Activated CD8-positive, alpha-beta T cell treated with anti-CD3 and anti-CD28 coated beads for 36 hours (primary cell): Measurements from ENCODE around the gene CSNK2A2. TPM values are rescaled to one million over a fixed set of nuclear protein-coding genes. Genes with fewer than 3 reads are reported as not detected.

Source experiments
- ATAC-seq: fragments of 200-7000 bp; cut with Tn5 transposase; one replicate; pipeline ENCODE4 v1.10.0; 2021; ENCODE audit warnings: mild to moderate bottlenecking, moderate library complexity
- CTCF ChIA-PET: fragments of 350-600 bp; sonication (Branson Sonifier 250); formaldehyde crosslinking; loops from one replicate; lab custom pipeline; 2021; ENCODE audit warnings: antibody characterized with exemption; lab: Charles Lee
- POLR2A ChIA-PET: fragments of 350-600 bp; sonication (Branson Sonifier 250); formaldehyde crosslinking; loops from one replicate; lab custom pipeline; 2021; ENCODE audit warnings: antibody characterized with exemption; lab: Charles Lee
- DNase-seq: peaks from one replicate; pipeline ENCODE4 v3.0.0-alpha.2; 2020
- H3K27ac Mint-ChIP-seq: one replicate; pipeline ENCODE4 v1.8.0; 2021; ENCODE audit warnings: mild to moderate bottlenecking, mixed read lengths
- H3K27me3 Mint-ChIP-seq: one replicate; pipeline ENCODE4 v1.8.0; 2021; ENCODE audit warnings: mixed read lengths
- H3K36me3 Mint-ChIP-seq: one replicate; pipeline ENCODE4 v1.8.0; 2021; ENCODE audit warnings: low read depth, mixed read lengths
- H3K4me1 Mint-ChIP-seq: one replicate; pipeline ENCODE4 v1.8.0; 2021; ENCODE audit warnings: low read depth, mixed read lengths
- H3K4me3 Mint-ChIP-seq: one replicate; pipeline ENCODE4 v1.8.0; 2021; ENCODE audit warnings: mild to moderate bottlenecking, moderate library complexity, mixed read lengths
- H3K9me3 Mint-ChIP-seq: one replicate; pipeline ENCODE4 v1.8.0; 2021; ENCODE audit warnings: mixed read lengths
- CTCF ChIP-seq: fragments of 200-600 bp; IDR thresholded peaks from one replicate; pipeline ENCODE4 v1.8.0; 2022; ENCODE audit warnings: antibody characterized with exemption, mild to moderate bottlenecking
- intact Hi-C: fragments of 100-400 bp; cut with micrococcal nuclease; formaldehyde crosslinking; loops from one replicate; pipeline ENCODE4 v1.10.0; 2022
- total RNA-seq, 2 experiments: library from RNA; stranded (reverse); gene quantifications; one replicate each; pipeline ENCODE4 v1.2.3, GENCODE V29; 2021

Gene CSNK2A2
- total RNA-seq, 2 experiments from 2014 or later = 97.5 to 99.0 TPM

GRCh38 chr16:58212824-58213655, 15.1 kb upstream of the CSNK2A2 start:
- Mint-ChIP-seq H3K9me3 (peaks cover 2% of the 10 kb centered on the region), H3K36me3 (no peaks in the 10 kb centered on the region), H3K4me1 (no peaks in the 10 kb centered on the region), H3K27me3 (peaks cover 22% of the 10 kb centered on the region), H3K27ac (no peak overlapping the region), H3K4me3 (no peak overlapping the region)
- intact Hi-C loops = no loop called here
- CTCF ChIA-PET = no interaction called here
- no peak for TF ChIP-seq CTCF
- DNase-seq (no peak), ATAC-seq (no peak)
- POLR2A ChIA-PET = no interaction called here

GRCh38 chr16:58211846-58212245, 13.9 kb upstream of the CSNK2A2 start:
- POLR2A ChIA-PET = no interaction called here

GRCh38 chr16:58211245-58211644, 13.3 kb upstream of the CSNK2A2 start:
- H3K4me3 Mint-ChIP-seq = no peak overlapping the region
- H3K36me3 Mint-ChIP-seq = no peaks in the 10 kb centered on the region
- ChIA-PET CTCF (no interaction called here), POLR2A (no interaction called here)
- ATAC-seq (no peak), DNase-seq (no peak)
- no peak for TF ChIP-seq CTCF
- intact Hi-C loops = no loop called here
- H3K27ac Mint-ChIP-seq = no peak overlapping the region
- no peaks in the 10 kb centered on the region for H3K9me3 Mint-ChIP-seq
- no peaks in the 10 kb centered on the region for H3K4me1 Mint-ChIP-seq
- H3K27me3 Mint-ChIP-seq = peaks cover 17% of the 10 kb centered on the region

More at GRCh38 chr16:58211846-58212245, 13.9 kb upstream of the CSNK2A2 start:
- no peak for DNase-seq
- intact Hi-C loops = no loop called here
- CTCF ChIA-PET = no interaction called here
- H3K27me3 Mint-ChIP-seq = peaks cover 19% of the 10 kb centered on the region
- no peak for TF ChIP-seq CTCF
- no peaks in the 10 kb centered on the region for H3K36me3 Mint-ChIP-seq
- H3K4me1 Mint-ChIP-seq = no peaks in the 10 kb centered on the region
- ATAC-seq = no peak
- no peak overlapping the region for H3K27ac Mint-ChIP-seq
- H3K9me3 Mint-ChIP-seq = no peaks in the 10 kb centered on the region
- no peak overlapping the region for H3K4me3 Mint-ChIP-seq

GRCh38 chr16:58205276-58206036, 7.5 kb upstream of the CSNK2A2 start:
- DNase-seq (no peak), ATAC-seq (no peak)
- ChIA-PET POLR2A (no interaction called here), CTCF (interaction anchor here (1.6 kb wide), 1 partner anchor 75 kb away, joined by 3 read pairs; no protein-coding TSS in a partner anchor)
- intact Hi-C loops = no loop called here
- no peak for TF ChIP-seq CTCF
- no peaks in the 10 kb centered on the region for H3K4me1 Mint-ChIP-seq
- H3K36me3 Mint-ChIP-seq = no peaks in the 10 kb centered on the region
- no peak overlapping the region for H3K27ac Mint-ChIP-seq
- peaks cover 13% of the 10 kb centered on the region for H3K27me3 Mint-ChIP-seq
- no peak overlapping the region for H3K4me3 Mint-ChIP-seq
- no peaks in the 10 kb centered on the region for H3K9me3 Mint-ChIP-seq

GRCh38 chr16:58201163-58201562, 3.3 kb upstream of the CSNK2A2 start:
- no peak for TF ChIP-seq CTCF
- peaks cover 11% of the 10 kb centered on the region for H3K27me3 Mint-ChIP-seq
- no peak for ATAC-seq
- ChIA-PET POLR2A (no interaction called here), CTCF (interaction anchor here (1.4 kb wide), 1 partner anchor 72 kb away, joined by 3 read pairs; the partner anchor contains the start of gene CFAP20)
- no peaks in the 10 kb centered on the region for H3K9me3 Mint-ChIP-seq
- H3K36me3 Mint-ChIP-seq = peaks cover 6% of the 10 kb centered on the region
- H3K4me1 Mint-ChIP-seq = peaks cover 14% of the 10 kb centered on the region
- no peak for DNase-seq
- no peak overlapping the region for H3K4me3 Mint-ChIP-seq
- intact Hi-C loops = no loop called here
- no peak overlapping the region for H3K27ac Mint-ChIP-seq
